Left renal cortex interstitium (tissue), 4 donors: ENCODE data around the gene CCDC192. TPM values are rescaled to one million over a fixed set of nuclear protein-coding genes. Genes with fewer than 3 reads are reported as not detected.
"Not testable (repeated sequence)": the region's sequence is repeated elsewhere in the genome, so short reads cannot be mapped to it uniquely, and the experiment has no call there.

ENCODE experiments used
- DNase-seq, 4 donors: peaks; one replicate each; pipeline ENCODE4 v3.0.0-alpha.2; 2013; ENCODE audit warnings: low read depth in 4 of 4, low spot score in 2 of 4, missing footprints in 1 of 4
- polyA plus RNA-seq, 4 donors: library from polyadenylated mRNA; unstranded; fragments of 120-200 nt; gene quantifications; one replicate each; pipeline ENCODE4 v1.2.1, GENCODE V29; 2013; ENCODE audit not compliant: insufficient read length in 4 of 4

Gene CCDC192
- polyA plus RNA-seq, 4 donors = 0.51 to 1.5 (median 1.2) TPM

DNA sequence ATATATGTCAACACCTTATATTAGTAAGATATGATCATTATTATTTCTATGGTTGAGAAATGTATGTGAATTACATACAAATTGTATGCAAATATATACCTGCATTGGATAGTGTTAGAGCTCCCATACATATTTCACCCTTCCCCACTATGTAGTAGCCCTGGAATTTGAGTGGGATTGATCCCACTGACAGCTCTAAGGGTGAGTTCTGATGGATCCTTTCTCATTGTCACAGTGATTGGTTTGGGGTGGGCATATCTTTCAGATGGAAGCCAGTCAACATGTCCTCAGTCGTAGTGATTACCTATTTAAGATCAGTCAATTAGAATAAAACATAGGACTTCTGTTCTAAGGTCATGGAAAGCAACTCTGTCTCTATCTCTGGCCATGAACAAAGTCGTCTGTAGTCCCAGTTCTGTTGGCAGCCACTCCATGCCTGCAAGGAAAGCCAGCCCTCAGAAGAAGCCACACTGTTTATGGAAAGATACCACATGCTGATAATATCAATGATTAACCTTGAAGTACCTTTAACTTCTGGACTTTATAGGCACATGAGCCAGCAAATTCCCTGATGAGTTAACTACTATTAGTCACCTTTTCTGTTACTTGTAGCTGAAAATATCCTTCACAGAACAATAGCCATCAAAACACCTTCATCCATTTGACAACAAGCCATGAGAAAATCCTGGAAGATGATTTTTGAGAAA is 5.1 kb upstream of the CCDC192 start:
- DNase-seq = no peak

DNA sequence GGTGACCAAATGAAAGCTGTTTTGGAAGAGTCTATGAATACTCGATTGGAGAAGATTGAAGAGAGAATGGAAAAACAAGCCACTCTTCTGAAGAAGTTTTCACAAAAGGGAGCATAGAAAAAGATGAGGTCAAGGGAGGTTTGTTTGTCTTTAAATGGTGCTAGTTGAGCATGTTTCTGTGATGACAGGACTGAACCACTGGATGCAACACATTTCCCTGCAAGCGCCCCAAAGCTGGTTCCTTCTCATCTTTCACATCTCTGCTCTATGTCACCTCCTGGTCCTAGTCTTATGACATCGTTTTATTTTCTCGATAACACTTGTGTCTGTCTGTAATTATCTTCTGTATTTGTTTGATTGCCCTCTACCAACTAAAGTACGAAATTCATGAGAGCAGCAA is 3.8 kb upstream of the CCDC192 start:
- DNase-seq = no peak

DNA sequence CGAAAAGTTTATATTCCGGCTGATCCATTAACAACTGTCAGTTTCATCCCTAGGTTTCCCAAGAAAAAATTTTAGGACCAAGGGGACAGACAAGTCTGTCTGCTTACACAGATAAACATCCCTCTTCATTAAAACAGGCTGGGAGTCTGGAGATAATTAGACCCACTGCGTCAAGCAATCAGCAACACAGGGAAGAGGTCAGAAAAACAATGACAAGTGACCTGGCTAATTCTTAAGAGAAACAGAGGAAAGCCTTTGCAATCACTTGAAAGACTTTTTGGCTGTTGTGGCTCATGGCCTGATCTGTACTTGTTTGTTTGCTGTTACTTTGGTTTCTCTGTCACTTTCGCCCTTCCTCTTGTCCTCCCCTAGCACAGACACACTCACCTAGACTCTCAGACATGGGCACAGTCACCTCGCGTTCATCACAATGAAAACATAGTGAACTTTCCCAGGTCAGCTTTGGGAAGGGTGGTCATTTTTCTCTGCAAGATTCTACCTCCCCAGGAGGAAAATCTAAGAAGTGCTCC is 2.9 kb upstream of the CCDC192 start:
- no peak for DNase-seq

DNA sequence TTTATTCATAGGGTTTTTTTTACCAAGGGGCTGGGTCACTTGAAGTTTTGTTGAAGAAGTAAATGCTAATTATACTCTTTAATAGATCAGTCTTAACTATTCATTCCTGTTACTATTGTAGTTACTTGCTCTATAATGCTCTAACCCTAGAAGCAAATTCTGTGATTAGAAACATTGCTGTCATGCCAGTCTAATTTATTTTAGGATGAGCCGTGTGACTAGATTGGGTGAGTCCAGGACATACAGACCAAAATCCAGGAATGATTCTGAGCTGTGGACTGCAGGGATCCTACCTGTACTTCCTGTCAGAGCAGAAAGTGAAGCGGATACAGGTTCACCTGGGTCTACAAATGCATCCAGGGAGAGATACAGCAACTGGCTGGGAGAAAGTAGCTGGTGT is 757 bp upstream of the CCDC192 start:
- DNase-seq = no peak

DNA sequence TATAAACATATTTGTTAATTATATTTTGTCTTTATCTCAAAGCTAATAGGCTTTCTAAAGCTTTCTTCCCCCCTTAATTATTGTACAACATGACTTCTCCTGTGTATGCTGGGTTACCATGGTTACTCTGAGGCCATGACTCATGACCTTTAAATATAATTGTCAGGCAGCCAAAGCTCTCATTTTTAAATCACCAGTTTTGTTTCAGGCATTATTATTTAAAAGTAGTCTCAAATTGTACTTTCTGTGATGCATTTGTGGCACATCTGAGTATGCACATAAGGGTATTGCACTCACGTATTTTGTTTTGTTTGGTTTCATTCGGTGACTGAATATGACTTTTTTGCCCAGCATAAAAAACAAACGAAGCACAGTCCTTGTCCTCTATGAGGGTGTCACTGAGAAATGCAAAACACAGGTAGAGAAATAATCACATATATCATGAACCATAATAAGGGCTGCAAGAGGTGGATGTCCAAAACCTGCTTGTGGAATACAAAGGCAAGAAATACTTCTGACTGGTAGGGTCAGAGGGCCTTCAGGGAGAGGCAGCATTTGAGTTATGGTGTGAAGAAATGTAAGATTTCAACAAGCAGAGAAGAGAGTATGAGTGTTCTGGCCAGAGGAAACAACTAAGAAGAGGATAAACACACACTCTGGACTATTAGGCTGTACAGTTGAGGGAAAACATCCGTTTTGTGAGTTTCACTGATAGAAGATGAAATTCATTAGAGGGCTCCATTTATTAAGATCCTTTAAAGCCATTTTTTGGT is 2.1 kb downstream of the CCDC192 start:
- DNase-seq = no peak

DNA sequence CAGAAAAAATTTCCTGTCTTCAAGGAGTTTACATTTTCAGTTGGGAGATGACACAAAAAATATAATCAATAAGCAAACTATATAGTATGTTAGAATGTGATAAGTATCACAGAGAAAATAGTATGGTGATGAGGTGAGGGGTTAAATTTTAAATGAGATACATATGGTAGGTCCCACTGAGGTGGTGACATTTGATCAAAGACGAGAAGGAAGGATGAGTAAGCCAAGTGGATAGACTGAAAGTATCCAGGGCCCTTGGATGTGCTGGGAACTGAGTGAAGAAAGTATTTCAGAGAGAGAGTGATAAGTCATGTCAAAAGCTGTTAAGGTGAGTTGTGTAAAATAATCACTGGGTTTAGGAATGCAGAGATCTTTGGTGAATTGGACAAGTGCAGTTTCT is 3.5 kb downstream of the CCDC192 start:
- no peak for DNase-seq

DNA sequence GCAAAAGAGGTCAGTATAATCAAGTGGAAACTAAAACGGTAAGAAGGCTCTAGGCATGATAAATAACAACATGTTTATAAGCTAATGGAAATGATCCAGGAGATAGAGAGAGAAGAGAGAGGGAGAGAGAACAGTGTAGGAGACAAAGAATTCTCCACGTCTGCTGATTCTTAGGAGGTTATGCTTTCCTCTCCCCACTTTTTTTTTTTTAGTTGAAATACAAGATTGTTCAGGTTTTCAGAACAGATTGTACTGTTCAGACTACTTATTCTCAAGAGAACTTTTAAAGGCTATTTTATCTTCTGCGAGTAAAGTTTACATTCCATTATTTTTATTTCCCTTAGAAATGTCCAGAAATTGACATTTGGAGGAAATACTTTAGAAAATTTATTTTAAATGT is 4.0 kb downstream of the CCDC192 start:
- no peak for DNase-seq

DNA sequence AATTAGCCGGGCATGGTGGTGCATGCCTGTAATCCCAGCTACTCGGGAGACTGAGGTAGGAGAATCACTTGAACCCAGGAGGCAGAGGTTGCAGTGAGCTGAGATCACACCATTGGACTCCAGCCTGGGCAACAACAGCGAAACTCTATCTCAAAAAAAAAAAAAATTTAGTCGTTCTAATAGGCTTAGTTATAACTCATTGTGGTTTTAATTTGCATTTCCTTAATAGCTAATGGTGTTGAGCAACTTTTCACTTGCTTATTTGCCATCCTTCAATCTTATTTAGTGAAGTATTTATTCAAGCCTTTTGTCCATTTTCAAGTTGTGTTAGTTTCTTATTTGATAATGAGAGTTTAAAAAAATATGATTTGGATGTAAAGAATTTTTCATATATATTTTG is 9.9 kb downstream of the CCDC192 start:
- not testable (repeated sequence) for DNase-seq

DNA sequence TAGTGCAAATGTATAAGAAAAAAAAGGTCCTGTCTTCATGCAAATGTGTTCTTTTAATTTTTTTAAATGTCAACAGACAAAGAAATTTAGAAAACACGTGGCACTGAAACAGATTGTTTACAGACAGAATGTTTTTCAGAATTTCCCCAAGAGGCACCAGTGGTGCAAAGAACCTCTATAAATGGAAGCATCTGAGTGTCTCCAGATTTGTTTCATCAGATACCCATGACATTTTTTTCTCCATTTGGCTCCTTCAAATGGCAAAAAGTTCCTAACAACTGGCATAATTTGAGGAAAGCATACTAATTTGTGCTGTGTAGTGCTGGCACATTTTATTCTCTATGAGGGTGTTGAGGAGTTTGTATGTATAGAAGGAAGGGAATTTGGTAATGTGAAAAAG is 15.0 kb downstream of the CCDC192 start:
- DNase-seq = no peak

DNA sequence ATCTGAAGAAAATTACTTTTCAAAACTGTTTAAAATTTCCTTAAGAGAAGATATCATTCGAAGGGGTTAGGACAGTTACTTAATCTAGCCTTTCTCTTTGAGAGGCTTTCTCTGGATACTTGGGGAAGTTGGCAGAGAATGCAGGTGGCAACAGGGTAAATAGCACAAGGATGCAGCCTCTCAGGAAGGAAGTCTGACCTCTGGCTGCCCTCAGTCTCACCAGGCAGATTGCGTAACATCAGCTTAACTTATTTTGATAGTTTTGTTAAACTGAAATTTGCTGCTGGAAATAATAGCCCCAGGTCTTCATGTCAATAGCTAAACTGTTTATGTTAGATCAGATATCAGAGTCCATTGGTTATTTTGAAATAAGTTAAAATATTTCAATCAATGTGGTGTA is 20.4 kb downstream of the CCDC192 start:
- DNase-seq = no peak

DNA sequence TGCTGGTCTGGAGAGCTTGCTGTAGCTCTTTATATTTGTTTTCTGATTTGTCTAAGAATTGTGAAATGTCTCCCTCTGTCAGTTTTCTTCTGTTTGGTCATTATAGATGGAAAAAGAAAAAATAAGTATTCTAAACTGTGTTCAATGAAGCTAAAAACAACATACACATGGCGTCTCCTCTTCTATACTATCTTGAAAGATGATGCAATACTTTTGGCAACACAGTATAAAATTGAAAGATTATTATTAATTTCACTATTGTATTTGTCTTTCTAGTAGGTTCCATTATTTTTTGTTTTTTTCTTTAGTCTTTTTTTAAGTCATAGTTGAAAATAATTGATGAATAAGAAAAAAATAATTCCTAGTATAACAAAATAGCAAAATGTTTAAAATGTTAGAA is 22.5 kb downstream of the CCDC192 start:
- DNase-seq = no peak

DNA sequence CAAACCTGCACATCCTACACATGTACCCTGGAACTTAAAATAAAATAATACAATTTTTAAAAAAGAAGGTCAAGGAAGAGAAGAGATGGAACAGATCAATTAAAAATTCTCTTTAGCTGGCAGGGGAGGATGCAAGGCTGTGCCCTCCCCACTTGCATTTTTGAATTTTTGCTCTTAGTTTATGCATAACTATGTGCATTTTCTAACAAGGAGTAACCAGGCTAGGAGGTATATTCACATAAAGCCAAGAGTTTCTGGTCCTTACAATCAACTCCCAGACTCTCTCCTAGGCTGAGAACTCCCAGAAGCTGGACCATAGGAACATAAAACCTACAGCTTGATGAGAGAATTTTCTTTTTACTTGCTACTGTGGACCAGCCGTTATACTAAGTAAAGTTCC is 29.8 kb downstream of the CCDC192 start:
- no peak for DNase-seq

DNA sequence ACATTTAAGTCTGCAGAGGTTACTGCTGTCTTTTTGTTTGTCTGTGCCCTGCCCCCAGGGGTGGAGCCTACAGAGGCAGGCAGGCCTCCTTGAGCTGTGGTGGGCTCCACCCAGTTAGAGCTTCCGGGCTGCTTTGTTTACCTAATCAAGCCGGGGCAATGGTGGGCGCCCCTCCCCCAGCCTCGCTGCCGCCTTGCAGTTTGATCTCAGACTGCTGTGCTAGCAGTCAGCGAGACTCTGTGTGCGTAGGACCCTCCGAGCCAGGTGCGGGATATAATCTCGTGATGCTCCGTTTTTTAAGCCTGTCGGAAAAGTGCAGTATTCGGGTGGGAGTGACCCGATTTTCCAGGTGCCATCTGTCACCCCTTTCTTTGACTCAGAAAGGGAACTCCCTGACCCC is 36.2 kb downstream of the CCDC192 start:
- not testable (repeated sequence) for DNase-seq

DNA sequence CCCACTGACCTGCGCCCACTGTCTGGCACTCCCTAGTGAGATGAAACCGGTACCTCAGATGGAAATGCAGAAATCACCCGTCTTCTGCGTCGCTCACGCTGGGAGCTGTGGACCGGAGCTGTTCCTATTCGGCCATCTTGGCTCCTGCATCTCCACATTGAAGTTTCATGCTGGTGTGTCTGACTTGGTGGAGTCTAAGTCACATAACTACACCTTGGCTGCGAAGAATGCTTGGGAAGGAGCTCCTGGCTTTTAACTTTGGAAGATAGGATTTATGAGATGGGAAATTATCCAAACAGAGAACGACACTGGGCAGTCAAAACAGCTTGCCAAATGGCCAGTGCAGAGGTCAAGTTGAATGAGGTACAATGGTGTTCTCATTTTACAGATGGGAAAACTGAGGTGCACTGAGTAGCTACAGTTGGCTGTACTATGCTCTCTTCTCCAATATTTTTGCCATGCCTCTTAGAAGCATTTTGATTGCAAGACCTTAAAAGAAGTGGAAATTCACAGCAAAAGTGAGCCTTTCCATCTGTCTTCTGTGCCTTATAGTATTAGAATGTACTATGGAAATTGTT is 36.7 kb downstream of the CCDC192 start:
- no peak for DNase-seq

DNA sequence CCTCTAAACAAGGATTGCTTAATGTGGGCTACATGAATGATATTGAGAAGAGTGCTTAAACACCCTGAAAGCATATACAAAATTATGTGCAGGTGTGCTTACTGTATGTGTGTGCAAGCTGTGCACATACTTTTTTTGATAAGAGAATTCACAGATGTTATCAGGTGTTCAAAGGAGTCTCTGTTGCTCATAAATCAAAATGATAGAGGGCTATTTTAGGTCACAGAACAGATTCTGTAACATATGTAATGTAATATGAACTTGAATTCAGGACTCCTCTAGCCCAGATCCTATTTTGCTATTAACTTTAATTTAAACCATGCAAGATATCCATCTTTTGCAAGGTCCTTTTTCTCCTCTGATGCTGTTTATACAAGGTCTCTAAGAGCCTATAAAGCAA is 38.2 kb downstream of the CCDC192 start:
- no peak for DNase-seq

DNA sequence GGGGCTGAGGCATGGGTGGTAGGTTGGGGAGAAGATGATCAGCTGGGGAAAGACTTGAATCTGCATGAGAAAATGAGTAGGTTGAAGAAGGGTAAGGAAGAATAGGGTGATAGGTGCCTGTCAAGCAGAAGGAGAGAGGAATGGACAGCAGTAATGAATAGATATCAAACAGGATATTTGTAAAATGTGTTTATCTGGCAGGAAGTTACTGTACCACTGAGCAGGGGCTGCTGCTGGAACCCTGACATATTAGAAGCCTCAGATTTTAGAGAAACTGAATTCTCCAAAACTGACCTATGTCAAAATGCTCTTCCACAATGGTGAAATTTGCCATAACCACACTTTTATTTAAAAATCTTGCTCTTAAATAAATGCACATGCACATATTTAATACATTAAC is 41.0 kb downstream of the CCDC192 start:
- no peak for DNase-seq

DNA sequence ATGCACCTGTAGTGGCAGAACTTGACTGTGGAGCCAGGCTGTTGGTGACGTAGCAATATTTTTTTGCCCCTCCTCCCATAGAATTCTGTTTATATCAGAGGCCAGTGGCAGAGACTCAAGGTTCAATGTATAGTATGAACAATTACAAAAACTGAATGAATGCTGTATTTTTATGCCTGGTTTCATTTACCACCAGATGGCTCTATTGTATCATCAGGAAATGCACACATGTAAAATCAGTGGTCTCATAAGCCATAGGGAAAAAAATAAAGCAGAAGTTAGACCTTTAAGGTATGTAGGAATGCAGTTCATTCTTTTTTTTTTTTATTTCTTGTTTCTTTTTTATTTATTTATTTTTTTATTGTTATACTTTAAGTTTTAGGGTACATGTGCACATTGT is 43.6 kb downstream of the CCDC192 start:
- DNase-seq = no peak

DNA sequence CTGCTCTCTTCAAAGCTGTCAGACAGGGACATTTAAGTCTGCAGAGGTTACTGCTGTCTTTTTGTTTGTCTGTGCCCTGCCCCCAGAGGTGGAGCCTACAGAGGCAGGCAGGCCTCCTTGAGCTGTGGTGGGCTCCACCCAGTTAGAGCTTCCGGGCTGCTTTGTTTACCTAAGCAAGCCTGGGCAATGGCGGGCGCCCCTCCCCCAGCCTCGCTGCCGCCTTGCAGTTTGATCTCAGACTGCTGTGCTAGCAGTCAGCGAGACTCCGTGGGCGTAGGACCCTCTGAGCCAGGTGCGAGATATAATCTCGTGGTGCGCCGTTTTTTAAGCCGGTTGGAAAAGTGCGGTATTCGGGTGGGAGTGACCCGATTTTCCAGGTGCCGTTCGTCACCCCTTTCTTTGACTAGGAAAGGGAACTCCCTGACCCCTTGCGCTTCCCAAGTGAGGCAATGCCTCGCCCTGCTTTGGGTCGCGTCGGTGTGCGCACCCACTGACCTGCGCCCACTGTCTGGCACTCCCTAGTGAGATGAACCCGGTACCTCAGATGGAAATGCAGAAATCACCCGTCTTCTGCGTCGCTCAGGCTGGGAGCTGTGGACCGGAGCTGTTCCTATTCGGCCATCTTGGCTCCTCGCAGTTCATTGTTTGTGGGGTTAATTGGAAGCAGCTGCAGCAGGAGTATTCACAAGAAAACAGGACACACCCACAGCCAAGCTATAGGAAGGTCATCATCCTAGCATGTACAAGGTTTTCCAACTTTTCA is 49.5 kb downstream of the CCDC192 start:
- DNase-seq = not testable (repeated sequence)

DNA sequence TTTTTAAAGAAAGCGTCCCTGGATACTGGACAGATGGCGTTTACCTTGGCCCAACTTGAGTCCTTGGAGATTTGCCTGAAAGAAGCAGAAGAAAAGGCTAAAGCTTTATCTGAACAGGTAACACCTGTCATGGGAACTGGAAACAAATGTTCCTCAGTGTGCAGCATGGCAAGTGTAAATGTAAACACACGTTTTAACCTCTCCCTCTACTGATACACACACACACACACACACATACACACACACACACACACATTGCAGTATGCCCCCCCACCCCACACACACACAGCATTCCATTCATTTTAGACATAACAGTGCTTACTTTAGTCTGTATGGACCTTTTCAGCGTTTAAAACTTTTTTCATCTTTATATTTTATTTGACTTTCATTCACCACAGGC is 51.1 kb downstream of the CCDC192 start:
- DNase-seq = no peak

DNA sequence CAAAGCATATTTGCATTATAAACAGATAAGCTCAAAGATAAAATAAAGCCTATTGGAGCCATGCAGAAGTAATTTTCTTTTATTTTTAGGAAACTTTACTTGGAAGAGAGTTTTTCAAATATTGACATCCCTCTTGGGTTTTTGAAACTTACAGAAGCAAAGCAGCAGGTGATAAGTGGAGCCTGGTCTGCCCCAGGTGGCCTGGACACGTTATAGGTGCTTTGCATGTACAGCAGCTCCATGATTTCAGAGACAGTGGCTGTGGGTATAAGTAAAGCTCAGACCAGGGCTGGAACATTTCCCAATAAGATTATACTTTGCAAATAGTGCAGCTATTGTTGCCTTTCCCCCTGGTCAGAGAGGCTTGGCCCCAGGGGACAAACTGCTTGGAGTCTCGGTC is 51.5 kb downstream of the CCDC192 start:
- no peak for DNase-seq

DNA sequence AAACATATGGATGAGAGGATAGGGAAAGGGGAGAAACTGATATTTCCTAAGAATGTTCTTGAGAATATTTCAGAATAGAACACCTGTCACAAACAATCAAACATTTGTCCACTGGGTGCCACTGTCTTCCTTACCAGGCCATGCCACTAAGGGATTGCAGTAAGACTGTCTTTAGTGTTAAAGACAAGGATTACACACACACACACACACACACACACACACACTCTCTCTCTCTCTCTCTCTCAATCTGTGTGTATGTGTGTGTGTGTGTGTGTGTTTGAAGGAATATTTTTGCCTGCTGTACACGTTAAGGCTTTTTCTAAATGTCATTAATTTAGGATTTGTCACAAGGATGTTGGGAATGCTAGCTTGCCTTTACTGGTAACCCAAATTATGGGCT is 54.4 kb downstream of the CCDC192 start:
- peak in 1 of 4 donors; percentile 34 for DNase-seq
